Tibial nerve (tissue), 4 donors: ENCODE data around the gene GUCY2F. TPM values are rescaled to one million over a fixed set of nuclear protein-coding genes. Genes with fewer than 3 reads are reported as not detected.

Source experiments
- DNase-seq, 2 donors: peaks; one replicate each; pipeline ENCODE4 v3.0.0-alpha.2; 2019; ENCODE audit warnings: low spot score in 2 of 2
- H3K27ac ChIP-seq, 4 donors: fragments of 200-600 bp; sonication (generic) in 3 of 4; one replicate each; pipeline ENCODE4 v1.5.1; 2017 to 2019; ENCODE audit warnings: mild to moderate bottlenecking in 1 of 4
- H3K27me3 ChIP-seq, 2 donors: fragments of 200-600 bp; sonication (generic) in 1 of 2; one replicate each; pipeline versions ENCODE4 v1.5.1 to v1.6.0; 2017 to 2019
- H3K36me3 ChIP-seq, 3 donors: fragments of 200-600 bp; sonication (generic); one replicate each; pipeline ENCODE4 v1.5.1; 2018 to 2019
- H3K4me1 ChIP-seq, 4 donors: fragments of 200-600 bp; sonication (generic) in 3 of 4; one replicate each; pipeline ENCODE4 v1.5.1; 2017 to 2019
- H3K4me3 ChIP-seq, 4 donors: fragments of 200-600 bp; sonication (generic) in 3 of 4; one replicate each; pipeline ENCODE4 v1.5.1; 2017 to 2019; ENCODE audit warnings: mild to moderate bottlenecking in 1 of 4, moderate library complexity in 1 of 4
- H3K9me3 ChIP-seq, 4 donors: fragments of 200-600 bp; sonication (generic) in 3 of 4; one replicate each; pipeline ENCODE4 v1.5.1; 2017 to 2019
- EP300 ChIP-seq, 2 donors: sonication (generic); formaldehyde crosslinking; IDR thresholded peaks; one replicate each; pipeline ENCODE4 v1.6.1; 2017; ENCODE audit warnings: antibody characterized with exemption in 2 of 2, mild to moderate bottlenecking in 1 of 2
- POLR2A ChIP-seq, 2 donors: fragments of 450-650 bp; IDR thresholded peaks; one replicate each; pipeline ENCODE4 v1.6.1; 2017; ENCODE audit warnings: antibody characterized with exemption in 2 of 2, mild to moderate bottlenecking in 2 of 2, moderate library complexity in 2 of 2
- WGBS, 2 donors: methylation state at CpG; one replicate each; pipeline ENCODE4 v1.1.5; 2018; 5-methylcytosine and 5-hydroxymethylcytosine counted together
- total RNA-seq, 4 donors: library from RNA; depleted of rRNA; stranded (reverse); fragments of >200 nt; gene quantifications; one replicate each; pipeline ENCODE4 v1.1.0, GENCODE V29; 2016
- TF ChIP-seq, protein P1 (sequence below), 5 experiments: fragments of 200-600 bp in 3 of 5; fragments of 450-650 bp in 2 of 5; sonication (generic) in 3 of 5; IDR thresholded peaks; one replicate each; pipeline ENCODE4 v1.5.1; 2016 to 2019; ENCODE audit warnings: antibody characterized with exemption in 5 of 5, mild to moderate bottlenecking in 3 of 5, moderate library complexity in 2 of 5

GUCY2F gene
- total RNA-seq: not detected

DNA sequence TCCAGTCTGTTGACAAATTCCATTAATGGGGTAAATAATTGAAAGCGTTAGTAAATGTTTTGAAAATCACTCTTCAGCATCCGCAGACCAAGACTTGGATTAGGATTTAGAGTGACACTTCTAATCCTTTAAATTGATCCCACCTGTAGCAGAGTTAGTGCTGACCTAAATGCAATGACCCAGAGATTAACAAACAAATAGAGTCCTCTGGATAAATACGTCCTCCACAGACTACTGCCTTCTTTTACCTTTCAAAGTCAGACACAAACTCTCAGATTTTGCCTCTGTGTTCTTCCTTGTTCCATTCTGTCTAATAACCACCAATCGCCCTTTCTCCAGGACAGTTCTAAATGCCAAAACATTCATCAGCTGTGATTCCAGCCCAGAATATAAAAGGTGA is at the start of gene GUCY2F:
GUCY2F (minus strand) TSS at position 101 of the 400 bp plus-strand sequence. CDS start 6,150 bp downstream, outside the sequence.
- TF ChIP-seq, protein P1, sequence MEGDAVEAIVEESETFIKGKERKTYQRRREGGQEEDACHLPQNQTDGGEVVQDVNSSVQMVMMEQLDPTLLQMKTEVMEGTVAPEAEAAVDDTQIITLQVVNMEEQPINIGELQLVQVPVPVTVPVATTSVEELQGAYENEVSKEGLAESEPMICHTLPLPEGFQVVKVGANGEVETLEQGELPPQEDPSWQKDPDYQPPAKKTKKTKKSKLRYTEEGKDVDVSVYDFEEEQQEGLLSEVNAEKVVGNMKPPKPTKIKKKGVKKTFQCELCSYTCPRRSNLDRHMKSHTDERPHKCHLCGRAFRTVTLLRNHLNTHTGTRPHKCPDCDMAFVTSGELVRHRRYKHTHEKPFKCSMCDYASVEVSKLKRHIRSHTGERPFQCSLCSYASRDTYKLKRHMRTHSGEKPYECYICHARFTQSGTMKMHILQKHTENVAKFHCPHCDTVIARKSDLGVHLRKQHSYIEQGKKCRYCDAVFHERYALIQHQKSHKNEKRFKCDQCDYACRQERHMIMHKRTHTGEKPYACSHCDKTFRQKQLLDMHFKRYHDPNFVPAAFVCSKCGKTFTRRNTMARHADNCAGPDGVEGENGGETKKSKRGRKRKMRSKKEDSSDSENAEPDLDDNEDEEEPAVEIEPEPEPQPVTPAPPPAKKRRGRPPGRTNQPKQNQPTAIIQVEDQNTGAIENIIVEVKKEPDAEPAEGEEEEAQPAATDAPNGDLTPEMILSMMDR (IDR thresholded peaks at IDR 0.05): no peak
- TF ChIP-seq POLR2A (IDR thresholded peaks at IDR 0.05): no peak
- TF ChIP-seq EP300 (IDR thresholded peaks at IDR 0.05): no peak
- Histone ChIP-seq H3K9me3 (no peaks in the 10 kb centered on the region), H3K27me3 (peaks cover 0 to 48% of the 10 kb centered on the region in 2 donors), H3K27ac (no peak within 1 kb of the TSS), H3K4me3 (no peak within 1 kb of the TSS), H3K4me1 (no peaks in the 10 kb centered on the region), H3K36me3 (no peaks in the 10 kb centered on the region)
- no peak for DNase-seq
- 74 to 84% methylated on average over 4 of the region's 4 CpGs for WGBS, 2 donors

DNA sequence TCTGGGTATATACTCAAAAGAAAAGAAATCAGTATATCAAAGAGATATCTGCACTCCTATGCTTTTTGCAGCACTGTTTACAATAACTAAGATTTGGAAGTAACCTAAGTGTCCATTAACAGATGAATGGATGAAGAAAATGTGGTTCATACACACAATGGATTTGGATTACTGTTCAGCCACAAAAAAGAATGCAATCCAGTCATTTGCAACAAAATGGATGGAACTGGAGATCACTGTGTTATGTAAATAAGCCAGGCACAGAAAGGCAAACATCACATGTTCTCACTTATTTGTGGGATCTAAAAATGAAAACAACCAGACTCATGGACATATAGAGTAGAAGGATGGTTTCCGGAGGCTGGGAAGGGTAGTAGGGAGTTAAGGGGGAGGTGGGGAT is 37.1 kb upstream of the GUCY2F start:
- Histone ChIP-seq H3K9me3 (no peaks in the 10 kb centered on the region), H3K27ac (no peak overlapping the region), H3K4me3 (no peak overlapping the region), H3K4me1 (no peaks in the 10 kb centered on the region), H3K36me3 (no peaks in the 10 kb centered on the region), H3K27me3 (peaks cover 0 to 7% of the 10 kb centered on the region in 2 donors)
- TF ChIP-seq, protein P1 (IDR thresholded peaks at IDR 0.05): no peak
- TF ChIP-seq POLR2A (IDR thresholded peaks at IDR 0.05) (no peak), EP300 (IDR thresholded peaks at IDR 0.05) (no peak)
- no peak for DNase-seq
- WGBS, 2 donors: 87 to 95% methylated on average over 1 of the region's 1 CpG

DNA sequence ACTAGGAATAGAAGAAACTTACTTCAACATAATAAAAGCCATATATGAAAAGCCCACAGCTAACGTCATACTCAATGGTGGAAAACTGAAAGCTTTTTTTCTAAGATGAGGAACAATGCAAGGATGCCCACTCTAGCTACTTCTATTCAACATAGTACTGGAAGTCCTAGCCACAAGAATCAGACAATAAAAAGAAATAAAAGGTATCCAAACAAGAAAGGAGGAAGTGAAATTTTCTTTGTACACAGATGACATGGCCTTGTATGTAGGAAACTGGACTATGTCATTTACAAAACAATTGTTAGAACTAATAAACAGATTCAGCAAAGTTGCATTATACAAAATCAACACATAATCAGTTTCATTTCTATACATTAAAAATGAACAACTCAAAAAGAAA is 29.2 kb upstream of the GUCY2F start:
- no peak overlapping the region for H3K27ac ChIP-seq
- 61 to 88% methylated on average over 1 of the region's 1 CpG for WGBS, 2 donors
- no peaks in the 10 kb centered on the region for H3K9me3 ChIP-seq
- no peak for TF ChIP-seq EP300 (IDR thresholded peaks at IDR 0.05)
- TF ChIP-seq, protein P1 (IDR thresholded peaks at IDR 0.05): no peak
- TF ChIP-seq POLR2A (IDR thresholded peaks at IDR 0.05): no peak
- H3K36me3 ChIP-seq: no peaks in the 10 kb centered on the region
- peaks cover 0 to 27% of the 10 kb centered on the region in 2 donors for H3K27me3 ChIP-seq
- no peak overlapping the region for H3K4me3 ChIP-seq
- no peaks in the 10 kb centered on the region for H3K4me1 ChIP-seq
- no peak for DNase-seq

DNA sequence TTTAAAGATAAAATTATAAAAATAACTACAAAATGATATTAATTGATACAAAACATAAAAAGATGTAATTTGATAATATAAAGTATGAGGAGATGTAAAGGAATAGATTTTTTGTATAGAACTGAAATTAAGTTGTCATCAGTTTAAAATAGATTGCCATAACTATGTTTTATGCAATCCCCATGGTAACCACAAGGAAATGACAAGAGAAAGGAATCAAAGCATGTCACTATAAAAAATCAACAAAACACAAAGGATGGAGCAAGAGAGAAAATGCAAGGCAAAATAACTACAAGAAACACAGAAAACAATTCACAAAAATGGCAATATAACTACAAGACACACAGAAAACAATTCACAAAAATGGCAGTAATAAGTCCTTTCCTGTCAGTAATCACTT is 27.0 kb upstream of the GUCY2F start:
- DNase-seq: no peak
- H3K4me1 ChIP-seq: no peaks in the 10 kb centered on the region
- H3K27ac ChIP-seq: no peak overlapping the region
- TF ChIP-seq, protein P1 (IDR thresholded peaks at IDR 0.05): no peak
- no peak for TF ChIP-seq POLR2A (IDR thresholded peaks at IDR 0.05)
- no peaks in the 10 kb centered on the region for H3K9me3 ChIP-seq
- H3K4me3 ChIP-seq: no peak overlapping the region
- no peaks in the 10 kb centered on the region for H3K36me3 ChIP-seq
- H3K27me3 ChIP-seq: peaks cover 0 to 20% of the 10 kb centered on the region in 2 donors

DNA sequence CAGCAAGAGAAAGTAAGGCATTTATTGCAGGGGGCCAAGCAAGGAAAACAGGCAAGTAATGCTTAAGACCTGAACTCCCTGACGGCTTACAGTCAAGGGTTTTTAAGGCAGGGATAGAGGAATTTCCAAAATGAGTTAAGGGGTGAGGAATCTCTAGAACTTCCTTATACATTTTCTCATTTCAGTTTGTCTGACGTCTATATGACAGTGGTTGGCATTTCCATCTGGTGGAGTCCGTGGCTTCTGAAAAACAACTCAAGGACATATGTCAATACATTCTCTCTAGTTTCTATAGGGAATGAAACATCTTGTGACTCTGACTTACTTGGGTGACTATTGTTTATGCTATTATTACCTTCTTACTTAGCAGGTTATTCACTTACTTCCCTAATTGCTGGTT is 19.3 kb upstream of the GUCY2F start:
- Histone ChIP-seq H3K4me3 (no peak overlapping the region), H3K27ac (no peak overlapping the region), H3K36me3 (no peaks in the 10 kb centered on the region), H3K4me1 (no peaks in the 10 kb centered on the region), H3K27me3 (peaks cover 0 to 32% of the 10 kb centered on the region in 2 donors), H3K9me3 (no peaks in the 10 kb centered on the region)
- no peak for TF ChIP-seq POLR2A (IDR thresholded peaks at IDR 0.05)
- TF ChIP-seq EP300 (IDR thresholded peaks at IDR 0.05): no peak
- TF ChIP-seq, protein P1 (IDR thresholded peaks at IDR 0.05): no peak
- WGBS, 2 donors: 67 to 69% methylated on average over 3 of the region's 3 CpGs
- DNase-seq: no peak
